ENCODE results near the gene SMOC1. TPM values are rescaled to one million over a fixed set of nuclear protein-coding genes. Genes with fewer than 3 reads are reported as not detected.

SMOC1 gene
- total RNA-seq, 1 donor from 2014 or later, result 5.2 TPM

Other genes starting within 250 kb of the SMOC1 start
- 76.9 and 117 TPM in 2 replicates for gene SRSF5, start 112.3 kb upstream of the SMOC1 start, total RNA-seq
- gene SLC10A1, start 82.2 kb upstream of the SMOC1 start, total RNA-seq, result not detected in 2 replicates

Data from lung microvascular endothelial cell (primary cell).